ENCODE data around the gene TMEM239.
A peak's percentile ranks its signal among the peaks of the same experiment; 100 is the strongest.
"Not testable (repeated sequence)": the region's sequence is repeated elsewhere in the genome, so short reads cannot be mapped to it uniquely, and the experiment has no call there.

TMEM239 gene

DNA sequence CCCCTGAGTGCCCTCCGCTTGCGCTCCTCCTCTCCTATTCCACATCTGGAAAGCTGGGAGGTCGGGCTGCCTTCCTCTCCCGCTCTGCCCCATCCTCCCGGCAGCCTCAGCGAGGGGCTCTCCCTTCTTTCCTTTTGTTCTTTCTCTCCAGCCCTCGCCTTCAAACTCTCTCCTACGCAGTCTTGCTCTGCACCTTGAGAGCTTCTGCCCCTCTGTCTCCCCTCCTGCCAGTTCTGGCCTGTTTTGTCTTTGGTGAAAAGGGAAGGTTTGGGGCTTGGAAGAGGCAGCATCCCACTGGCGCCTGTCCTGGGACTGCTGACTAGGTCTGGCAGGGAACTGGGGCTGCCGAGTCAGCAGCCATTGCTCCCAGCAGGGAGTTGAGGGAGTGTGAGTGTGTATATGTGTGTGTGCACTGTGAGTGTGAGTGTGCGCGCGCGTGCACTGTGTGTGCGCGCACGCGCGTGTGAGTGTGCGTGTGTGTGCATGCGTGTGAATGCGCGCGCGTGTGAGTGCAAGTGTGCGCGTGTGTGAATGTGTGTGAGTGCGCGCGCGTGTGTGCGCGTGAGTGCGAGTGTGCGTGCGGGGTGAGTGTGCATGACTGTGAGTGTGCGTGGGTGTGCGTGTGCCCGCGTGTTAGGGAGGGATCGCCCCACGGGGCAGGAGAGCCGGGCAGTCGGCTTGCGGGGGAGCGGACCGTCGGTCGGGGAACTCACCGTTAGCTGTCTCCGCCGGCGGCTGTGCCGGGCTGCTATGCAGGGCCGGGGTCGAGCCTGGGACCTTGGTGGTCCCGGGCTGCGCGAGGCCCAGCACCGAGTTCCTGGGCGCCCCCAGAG is 16.3 kb upstream of the TMEM239 start:
- DNase-seq, result peak; percentile 69

DNA sequence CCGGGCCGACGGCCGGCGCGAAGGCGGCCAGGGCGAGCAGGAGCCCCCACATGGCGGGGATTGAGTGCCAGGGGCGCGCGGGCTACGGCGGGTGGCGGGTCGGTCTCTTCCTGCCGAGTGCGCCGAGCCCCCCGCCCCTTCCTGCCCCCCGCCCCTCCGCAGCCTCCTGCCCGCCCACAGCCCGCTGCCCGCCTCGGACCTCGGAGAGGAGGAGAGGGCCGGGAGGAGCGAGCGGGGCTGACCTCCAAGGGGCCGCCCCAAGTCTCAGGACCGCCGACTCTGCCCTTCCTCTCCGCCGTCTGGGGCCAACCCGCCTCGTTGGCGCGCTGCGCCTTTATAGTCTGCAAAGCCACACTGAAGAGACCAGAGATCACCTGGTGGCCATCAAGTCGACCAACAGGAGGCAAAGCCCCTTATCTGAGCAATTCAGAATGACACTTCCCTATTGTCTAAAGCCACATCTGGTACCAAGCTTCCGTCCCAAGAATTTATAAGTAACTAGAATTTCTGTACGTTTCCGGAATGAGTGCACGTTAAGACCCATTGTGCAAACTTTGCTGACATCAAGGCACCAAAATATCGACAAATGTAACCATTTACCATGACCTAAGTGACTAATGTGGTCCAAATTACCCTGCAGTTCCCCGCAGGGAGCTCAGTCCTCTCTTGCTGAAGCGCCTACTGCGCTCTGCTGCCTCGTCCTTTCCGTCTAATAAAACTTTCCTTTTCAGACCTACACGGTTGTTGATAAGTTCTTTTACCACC is 15.5 kb upstream of the TMEM239 start, which contains the start of gene CPXM1:
Gene CPXM1, minus strand, starts transcription at position 107 of the 765 bp plus-strand sequence. Its CDS starts 55 bp downstream, at position 52.
- peak; percentile 80 for DNase-seq

DNA sequence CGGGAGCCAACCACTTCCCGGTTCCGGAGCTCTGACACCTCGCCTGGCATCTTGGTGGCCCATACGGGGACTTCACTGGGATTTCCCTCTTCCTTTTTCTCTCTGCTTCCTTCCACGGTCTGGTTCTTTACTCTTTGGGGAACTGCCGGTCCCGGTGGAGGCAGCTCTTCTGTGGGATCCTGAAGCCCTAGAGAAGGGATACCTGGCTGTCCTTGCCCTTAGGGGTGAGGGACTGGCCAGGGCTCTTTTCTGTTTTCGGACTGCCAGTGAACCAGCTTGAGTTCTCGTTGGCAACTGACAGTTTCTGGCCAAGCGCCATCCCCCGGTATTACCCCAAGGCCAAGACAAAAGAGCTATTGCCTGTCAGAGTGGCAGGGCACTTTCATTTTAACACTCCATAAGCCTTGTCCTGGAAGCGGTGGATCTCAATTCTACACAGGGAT is 14.9 kb upstream of the TMEM239 start:
- no peak for DNase-seq

DNA sequence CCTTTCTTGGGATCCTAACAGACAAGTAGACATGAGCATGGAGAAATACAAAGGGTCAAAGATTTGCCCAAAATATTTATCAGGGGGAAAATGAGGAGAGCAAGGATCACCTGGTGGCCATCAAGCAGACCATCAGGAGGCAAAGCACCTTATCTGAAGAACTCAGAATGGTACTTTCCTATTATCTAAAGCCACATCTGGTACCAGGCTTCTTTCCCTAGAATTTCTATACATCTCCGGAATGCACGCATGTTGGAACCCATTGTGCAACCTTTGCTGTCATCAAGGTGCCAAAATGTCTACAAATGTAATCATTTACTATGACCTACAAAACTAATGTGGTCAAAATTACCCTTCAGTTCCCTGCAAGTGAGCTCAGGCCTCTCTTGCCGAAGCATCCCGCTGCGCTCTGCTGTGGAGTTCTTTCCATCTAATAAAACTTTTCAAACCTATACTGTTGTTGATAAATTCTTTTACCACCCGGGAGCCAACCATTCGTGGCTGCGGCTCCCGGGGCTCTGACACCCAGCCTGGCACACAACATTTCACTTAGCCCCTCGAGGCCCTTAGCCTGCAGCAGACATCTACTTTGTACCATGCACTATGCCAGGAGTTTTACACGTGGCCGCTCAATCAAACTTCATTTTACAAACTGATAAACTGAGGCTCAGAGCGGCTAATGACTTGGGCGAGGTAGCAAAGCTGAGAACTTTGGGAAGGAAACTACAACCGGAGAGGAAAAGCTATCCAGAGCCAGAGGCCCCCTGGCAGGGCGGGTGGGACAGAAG is 11.9 kb upstream of the TMEM239 start:
- no peak for DNase-seq

DNA sequence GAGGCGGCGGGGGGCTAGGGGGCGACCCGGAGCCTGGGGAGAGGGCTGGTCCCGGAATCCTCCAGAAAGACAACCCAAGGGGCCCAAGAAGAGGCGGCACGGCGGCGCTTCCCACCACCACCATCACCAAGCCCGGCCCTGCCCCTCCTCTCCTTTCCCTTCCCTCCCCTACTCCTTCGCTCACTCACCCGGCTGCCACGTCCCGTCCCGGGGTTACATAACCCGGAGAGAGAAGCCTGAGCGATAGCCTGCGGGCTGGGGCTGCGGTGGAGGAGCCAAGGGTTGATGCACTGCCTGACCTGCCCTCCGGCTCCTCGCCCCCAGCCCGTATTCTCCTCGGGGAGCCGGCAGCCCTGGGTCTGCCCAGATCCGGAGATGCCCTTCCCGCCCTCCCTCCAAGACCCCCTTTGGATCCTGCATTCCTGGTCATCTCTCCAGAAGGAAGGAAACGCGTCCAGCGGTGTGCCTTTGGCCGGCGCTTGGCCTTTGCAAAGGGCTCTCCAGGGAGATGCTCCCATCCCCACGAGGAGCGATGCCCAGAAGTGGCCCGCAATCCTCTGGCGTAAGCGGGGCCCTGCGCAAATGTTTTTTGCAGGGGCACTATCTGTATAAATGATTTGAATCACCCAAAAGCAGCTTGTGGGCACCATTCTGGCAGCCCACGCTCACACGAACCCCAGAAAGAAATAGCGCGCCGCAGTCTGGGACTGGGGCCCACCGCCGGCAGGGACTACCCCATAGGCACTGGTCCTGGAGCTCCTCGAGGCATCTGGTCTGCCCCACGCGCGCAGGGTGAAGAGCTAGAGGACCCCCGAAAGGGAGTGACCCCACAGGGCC is 11.1 kb upstream of the TMEM239 start:
- DNase-seq, result no peak

DNA sequence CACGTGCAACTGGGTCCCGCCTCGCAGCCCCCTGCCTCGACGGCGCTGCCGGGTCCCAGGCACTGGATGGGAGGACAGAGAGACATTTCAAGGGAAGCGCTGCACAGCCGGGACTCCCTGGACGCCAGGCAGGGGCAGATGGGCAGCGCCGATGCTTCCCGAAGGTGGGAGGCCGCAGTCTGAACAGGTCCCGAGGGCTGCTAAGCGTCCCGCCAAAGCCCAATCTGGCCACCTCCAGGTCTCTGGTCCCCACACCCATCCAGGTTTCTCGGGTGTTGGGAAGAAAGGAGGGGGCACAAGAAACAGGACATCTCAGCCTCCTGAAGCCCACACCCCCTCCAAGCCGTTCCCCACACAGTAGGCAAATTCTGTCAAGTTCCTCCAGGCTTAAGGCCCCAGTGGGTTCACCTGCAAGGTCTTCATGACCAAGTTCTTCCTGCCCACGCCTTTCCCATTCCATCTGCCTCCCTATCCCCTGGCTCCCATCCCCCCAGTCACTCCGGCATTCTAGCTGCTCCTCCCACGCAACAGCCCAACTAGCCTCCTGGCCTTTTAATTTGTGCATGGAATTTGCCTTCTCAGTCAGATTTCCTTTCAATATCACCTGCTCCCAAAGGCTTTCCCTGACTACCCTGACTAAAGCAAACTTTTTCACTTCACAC is 10.3 kb upstream of the TMEM239 start:
- DNase-seq, result no peak

DNA sequence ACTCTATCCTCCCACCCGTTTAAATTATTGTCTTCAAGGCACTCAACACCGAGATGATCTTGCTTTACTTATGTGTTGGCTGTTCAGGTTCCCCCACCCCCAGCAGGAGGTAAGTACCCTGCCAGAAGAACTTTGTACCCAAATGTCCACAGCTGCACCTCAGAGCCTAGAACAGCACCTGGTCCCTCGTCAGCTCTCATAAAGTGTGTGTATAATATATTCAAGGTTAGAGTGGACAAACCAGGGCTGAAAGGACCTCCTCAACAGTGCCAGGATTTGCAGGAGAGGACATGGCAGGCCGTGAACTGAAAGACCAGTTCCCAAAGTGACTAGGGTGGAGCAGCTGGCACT is 9.8 kb upstream of the TMEM239 start:
- DNase-seq, result no peak

DNA sequence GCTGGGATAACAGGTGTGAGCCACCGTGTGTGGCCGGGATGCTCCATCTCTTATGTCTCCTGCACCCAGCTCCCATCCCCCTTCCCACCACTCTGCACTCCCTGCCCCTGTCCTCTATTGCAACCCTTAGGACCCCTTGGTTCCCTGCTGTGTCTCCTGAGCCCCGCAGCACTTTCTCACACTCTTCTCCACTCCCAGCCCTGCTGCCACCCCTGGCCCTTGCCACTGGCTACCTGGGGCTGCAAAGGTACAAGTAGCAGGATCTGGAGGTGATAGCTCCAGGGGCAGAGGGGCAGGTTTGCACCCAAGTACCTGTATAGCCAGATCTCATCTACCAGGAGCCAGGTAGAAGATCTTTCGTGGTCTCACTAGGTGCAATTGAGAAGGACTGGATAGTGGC is 9.1 kb upstream of the TMEM239 start:
- no peak for DNase-seq

DNA sequence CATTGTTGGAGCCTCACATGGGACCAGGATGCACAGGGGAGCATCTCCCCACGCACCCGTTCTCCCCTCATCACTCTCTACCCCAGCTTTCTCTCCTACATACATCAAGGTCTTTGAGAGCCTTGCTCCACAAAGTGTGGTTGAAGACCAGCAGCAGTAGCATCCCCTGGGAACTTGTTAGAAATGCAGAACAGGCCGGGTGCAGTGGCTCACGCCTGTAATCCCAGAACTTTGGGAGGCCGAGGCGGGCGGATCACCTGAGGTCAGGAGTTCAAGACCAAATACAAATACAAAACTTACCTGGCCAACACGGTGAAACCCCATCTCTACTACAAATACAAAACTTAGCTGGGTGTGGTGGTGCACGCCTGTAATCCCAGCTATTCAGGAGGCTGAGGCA is 8.2 kb upstream of the TMEM239 start:
- DNase-seq, result not testable (repeated sequence)

DNA sequence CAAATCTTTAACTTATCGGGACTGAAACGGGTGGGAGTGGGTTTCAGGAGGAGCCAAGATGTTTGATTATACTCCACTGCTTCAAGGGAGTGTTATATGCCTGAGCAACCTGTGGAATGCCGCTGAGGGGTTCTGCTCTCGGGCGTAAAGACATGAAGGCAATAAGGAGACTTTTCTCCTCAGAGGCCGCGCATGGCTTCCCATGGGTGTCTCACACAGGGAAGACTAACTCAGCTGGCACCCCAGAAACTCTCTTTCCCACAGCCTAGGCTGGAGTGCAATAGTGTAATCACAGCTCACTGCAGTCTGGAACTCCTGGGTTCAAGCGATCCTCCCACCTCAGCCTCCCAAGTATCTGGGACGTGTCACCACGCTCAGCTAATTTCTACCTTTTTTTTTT is 6.5 kb upstream of the TMEM239 start:
- no peak for DNase-seq

DNA sequence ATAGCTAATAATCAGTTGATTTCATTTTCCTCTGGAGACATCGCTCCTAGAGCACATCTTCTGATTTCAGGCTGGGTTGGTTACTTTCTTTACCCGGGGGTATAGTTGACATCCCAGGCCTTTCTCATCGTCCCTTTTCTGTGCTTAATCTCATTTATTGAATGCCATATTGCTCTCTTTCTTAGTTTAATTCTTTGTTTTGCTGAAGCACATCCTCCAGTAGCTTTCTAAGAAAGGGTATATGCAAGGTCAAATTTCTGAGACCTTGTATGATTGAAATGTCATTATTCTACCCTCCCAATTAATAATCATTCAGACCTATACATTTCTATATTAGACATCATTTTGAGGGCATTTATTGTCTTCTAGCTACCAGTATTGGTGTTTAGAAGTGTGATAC is 4.0 kb upstream of the TMEM239 start:
- DNase-seq, result no peak

DNA sequence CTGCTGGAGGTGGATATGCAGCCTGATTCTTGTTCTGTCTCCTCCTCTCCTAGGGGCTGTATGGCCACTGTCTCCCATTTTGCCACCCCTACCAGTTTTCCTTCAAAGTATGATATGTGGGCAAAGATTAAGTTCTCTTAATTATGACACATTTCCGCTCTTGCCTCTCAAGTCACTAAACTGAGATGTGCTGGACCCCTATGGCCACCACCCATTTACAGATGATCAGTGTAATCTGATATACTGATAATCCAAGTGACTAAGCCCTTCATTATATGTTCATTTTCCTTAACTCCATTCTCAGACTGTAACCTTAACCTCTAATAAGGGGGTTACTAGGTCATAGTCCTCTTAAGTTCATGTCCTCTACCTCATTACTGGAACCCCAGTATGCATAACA is 2.1 kb upstream of the TMEM239 start:
- DNase-seq, result no peak

DNA sequence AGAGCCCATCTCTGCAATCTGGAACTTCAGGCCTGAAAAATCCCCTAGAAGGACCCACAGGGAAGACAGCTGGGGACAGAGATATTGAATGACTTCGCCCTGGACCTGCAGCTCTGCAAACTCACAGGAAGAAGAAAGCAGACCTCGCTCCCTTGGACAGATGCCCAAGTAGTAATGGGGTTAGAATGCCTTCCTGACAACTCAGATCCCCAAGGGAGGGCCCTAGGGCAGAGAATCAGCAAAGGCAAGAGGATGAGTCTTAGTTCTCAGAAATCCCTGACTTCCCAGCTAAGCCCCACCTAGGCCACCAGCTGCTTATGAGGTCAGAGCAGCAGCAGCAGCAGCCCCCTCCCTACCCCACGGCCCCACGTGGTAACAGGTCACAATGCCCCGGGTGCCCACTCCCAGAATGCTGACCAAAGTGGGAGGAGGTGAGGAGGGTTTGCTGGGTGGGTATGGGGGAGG is 1.5 kb upstream of the TMEM239 start, which contains the start of gene C20orf141:
Gene C20orf141, plus strand, starts transcription at position 401 of the 465 bp plus-strand sequence. CDS start 198 bp downstream, outside the sequence.
- no peak for DNase-seq

DNA sequence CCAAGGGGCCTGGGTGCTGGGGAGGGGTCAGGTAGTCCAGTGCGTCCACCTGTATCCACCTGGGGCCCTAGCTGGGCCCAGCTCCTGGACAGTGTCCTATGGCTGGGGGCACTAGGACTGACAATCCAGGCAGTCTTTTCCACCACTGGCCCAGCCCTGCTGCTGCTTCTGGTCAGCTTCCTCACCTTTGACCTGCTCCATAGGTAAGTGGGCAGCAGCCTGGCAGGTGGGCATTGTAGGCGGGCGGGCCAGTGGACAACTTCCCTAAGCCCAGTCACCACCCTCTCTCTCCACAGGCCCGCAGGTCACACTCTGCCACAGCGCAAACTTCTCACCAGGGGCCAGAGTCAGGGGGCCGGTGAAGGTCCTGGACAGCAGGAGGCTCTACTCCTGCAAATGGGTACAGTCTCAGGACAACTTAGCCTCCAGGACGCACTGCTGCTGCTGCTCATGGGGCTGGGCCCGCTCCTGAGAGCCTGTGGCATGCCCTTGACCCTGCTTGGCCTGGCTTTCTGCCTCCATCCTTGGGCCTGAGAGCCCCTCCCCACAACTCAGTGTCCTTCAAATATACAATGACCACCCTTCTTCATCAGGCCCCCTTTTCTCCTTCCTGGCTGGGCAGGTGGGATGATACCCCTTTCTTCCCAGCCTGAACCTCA is 793 bp upstream of the TMEM239 start:
- no peak for DNase-seq

DNA sequence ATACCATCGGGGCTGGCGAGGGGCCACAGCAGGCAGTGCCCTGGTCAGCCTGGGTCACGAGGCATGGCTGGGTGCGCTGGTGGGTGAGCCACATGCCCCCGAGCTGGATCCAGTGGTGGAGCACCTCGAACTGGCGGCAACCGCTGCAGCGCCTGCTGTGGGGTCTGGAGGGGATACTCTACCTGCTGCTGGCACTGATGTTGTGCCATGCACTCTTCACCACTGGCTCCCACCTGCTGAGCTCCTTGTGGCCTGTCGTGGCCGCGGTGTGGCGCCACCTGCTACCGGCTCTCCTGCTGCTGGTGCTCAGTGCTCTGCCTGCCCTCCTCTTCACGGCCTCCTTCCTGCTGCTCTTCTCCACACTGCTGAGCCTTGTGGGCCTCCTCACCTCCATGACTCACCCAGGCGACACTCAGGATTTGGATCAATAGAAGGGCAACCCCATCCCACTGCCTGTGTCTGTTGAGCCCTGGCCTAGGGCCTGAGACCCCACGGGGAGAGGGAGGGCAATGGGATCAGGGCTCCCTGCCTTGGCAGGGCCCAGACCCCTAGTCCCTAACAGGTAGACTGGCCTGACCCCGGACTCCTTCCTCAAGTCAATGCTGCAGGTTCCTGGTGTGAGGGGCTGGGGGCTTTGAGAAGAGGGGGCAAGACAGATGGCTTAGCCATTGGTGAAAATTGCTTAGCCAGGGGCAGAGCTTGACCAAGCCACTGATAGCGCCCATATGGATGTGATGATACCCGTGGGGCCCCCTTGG is 598 bp downstream of the TMEM239 start:
- no peak for DNase-seq

DNA sequence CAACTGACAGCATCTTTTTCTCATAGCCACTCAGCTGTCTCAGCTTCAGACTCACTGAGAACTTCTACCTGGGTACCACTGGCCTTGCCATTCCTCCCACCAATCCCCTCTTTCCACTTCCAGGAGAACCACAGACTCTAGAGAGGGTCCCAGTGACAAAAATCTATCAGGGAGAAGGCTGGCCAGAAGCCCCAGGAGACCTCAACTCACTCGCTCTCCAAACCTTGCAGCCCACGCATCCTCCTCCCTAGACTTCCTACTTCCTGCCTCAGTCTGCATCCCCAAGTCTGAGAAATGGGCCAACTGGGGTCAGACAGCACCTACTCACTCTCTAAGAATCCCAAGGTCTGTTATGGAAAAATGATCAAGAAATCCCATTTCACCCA is 1.2 kb downstream of the TMEM239 start:
- DNase-seq, result no peak

DNA sequence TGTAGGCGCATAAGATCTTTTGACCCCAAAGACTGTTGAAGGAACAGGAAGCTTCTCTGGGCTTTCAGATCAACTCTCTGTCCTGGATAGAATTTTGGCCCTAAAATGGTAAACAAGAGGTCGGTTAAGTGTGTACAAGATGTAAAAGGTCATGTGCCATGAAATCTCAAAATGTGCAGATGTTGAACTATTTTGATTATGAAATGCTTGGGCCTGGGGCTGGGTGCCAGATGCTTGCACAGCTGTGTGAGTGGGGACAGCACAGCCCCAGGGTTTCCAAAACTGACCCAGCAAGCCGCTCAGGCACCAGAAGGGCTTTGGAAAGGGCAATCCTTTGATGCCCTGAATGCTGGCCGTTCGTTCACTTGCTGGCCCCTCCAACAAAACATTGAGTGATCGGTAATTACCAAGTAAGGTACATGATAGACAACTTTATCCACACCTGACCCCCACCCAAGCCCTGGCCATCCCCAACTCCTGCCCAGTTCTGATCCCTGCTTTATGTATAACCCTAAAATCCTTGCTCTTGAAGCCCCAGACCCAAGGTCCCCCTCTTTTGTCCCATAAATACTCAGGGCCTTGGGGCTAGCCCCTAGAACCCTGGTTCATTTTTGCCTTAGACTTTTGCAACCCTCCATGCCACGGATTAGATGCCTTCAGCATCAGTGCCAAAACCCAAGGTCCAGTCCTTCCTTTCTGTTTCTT is 1.9 kb downstream of the TMEM239 start:
- DNase-seq, result no peak

DNA sequence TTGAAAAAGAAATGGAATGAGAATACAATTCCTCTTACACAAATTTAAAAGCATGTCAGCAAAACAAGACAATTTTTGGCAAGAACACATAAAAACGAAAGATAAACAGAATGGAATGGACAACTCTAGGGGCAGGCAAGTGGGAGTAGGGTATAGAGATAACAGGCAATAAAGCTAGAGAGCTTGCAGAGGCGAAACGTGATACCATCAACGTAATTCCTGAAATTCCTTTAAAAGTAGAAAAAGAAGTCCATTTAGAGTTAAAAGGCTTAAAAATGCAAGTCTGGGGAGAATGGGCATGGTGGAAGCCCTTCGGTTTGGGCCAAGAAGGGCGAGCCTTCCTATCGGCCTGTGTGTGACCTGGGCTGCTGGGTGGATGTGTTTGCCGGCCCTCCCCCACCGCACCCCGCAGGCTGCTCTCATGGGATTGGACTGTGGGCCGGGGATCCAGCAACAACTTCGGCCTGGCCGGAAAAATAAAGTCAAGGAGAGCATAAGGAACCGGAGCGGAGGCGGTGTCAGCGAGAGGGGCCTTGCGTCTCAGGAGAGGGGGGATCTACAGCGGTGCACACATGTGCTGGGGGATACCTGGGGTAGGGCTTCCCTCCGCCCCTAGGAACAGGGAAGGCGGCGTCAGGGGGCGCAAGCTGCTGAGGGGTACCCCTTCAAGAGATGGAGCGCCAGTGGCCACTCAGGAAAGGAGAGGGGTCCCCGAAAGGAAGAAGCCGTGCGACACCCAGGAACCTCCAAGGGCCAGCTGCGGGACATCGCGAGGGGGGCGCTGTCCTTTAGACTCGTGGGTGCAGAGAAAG is 4.1 kb downstream of the TMEM239 start:
- no peak for DNase-seq
